SK-N-SH treated with all-trans-retinoic acid at 6 μM for 48 hours (cell line): Measurements from ENCODE around the gene SFR1.

ENCODE experiments used
- ATAC-seq: fragments of 200-7000 bp; cut with Tn5 transposase; 3 replicates; pipeline ENCODE4 v1.9.1; 2020; ENCODE audit warnings: mild to moderate bottlenecking, moderate library complexity
- ARNTL ChIP-seq: fragments of 450-650 bp; formaldehyde crosslinking; IDR thresholded peaks from 2 replicates; pipeline ENCODE4 v1.5.0; 2020; ENCODE audit warnings: low read depth, mild to moderate bottlenecking, moderate library complexity, borderline replicate concordance
- BACH2 ChIP-seq: fragments of 250-450 bp; sonication (Bioruptor Pico); IDR thresholded peaks from 2 replicates; pipeline ENCODE4 v1.9.0; 2021; ENCODE audit warnings: mild to moderate bottlenecking, borderline replicate concordance
- CSDC2 ChIP-seq: fragments of 250-450 bp; sonication (Bioruptor Pico); IDR thresholded peaks from 2 replicates; pipeline ENCODE4 v1.5.0; 2020; ENCODE audit warnings: mild to moderate bottlenecking, moderate library complexity
- CSRNP3 ChIP-seq: fragments of 250-450 bp; sonication (Bioruptor Pico); IDR thresholded peaks from 2 replicates; pipeline ENCODE4 v1.5.1; 2021; ENCODE audit warnings: mild to moderate bottlenecking, moderate library complexity
- ESRRG ChIP-seq: fragments of 250-450 bp; sonication (Bioruptor Pico); IDR thresholded peaks from 2 replicates; pipeline ENCODE4 v1.6.1; 2021; ENCODE audit warnings: mild to moderate bottlenecking
- GLIS3 ChIP-seq: fragments of 250-450 bp; sonication (Bioruptor Pico); IDR thresholded peaks from 2 replicates; pipeline ENCODE4 v1.5.0; 2020; ENCODE audit warnings: mild to moderate bottlenecking, moderate library complexity
- ISL1 ChIP-seq: fragments of 250-450 bp; sonication (Bioruptor Pico); IDR thresholded peaks from 2 replicates; pipeline ENCODE4 v2.1.2; 2022; ENCODE audit warnings: mild to moderate bottlenecking, moderate library complexity
- OSR1 ChIP-seq: fragments of 250-450 bp; sonication (Bioruptor Pico); IDR thresholded peaks from 2 replicates; pipeline ENCODE4 v1.8.0; 2022; ENCODE audit warnings: moderate library complexity, mild to moderate bottlenecking, inconsistent platforms
- PATZ1 ChIP-seq: fragments of 250-450 bp; sonication (Bioruptor Pico); IDR thresholded peaks from 2 replicates; pipeline ENCODE4 v1.8.0; 2020; ENCODE audit warnings: mild to moderate bottlenecking, moderate library complexity, borderline replicate concordance
- PPARA ChIP-seq: fragments of 250-450 bp; sonication (Bioruptor Pico); IDR thresholded peaks from 2 replicates; pipeline ENCODE4 v1.5.0; 2020; ENCODE audit warnings: mild to moderate bottlenecking, borderline replicate concordance
- RARB ChIP-seq: fragments of 250-450 bp; sonication (Bioruptor Pico); IDR thresholded peaks from 2 replicates; pipeline ENCODE4 v1.8.0; 2021; ENCODE audit warnings: mild to moderate bottlenecking, moderate library complexity
- TCF4 ChIP-seq: fragments of 250-450 bp; sonication (Bioruptor Pico); IDR thresholded peaks from 2 replicates; pipeline ENCODE4 v1.8.0; 2021; ENCODE audit warnings: mild to moderate bottlenecking, moderate library complexity, borderline replicate concordance
- TOX ChIP-seq: fragments of 250-450 bp; sonication (Bioruptor Pico); IDR thresholded peaks from 2 replicates; pipeline ENCODE4 v1.8.0; 2021; ENCODE audit warnings: mild to moderate bottlenecking, moderate library complexity, borderline replicate concordance
- TSHZ2 ChIP-seq: fragments of 250-450 bp; sonication (Bioruptor Pico); IDR thresholded peaks from 2 replicates; pipeline ENCODE4 v1.5.0; 2020; ENCODE audit warnings: mild to moderate bottlenecking, moderate library complexity
- ZC3H10 ChIP-seq: fragments of 250-450 bp; sonication (Bioruptor Pico); IDR thresholded peaks from 2 replicates; pipeline ENCODE4 v1.5.1; 2021; ENCODE audit warnings: mild to moderate bottlenecking, moderate library complexity
- ZFP3 ChIP-seq: fragments of 250-450 bp; sonication (Bioruptor Pico); IDR thresholded peaks from 2 replicates; pipeline ENCODE4 v1.5.0; 2020; ENCODE audit warnings: mild to moderate bottlenecking, moderate library complexity
- ZFP30 ChIP-seq: fragments of 450-650 bp; formaldehyde crosslinking; IDR thresholded peaks from 2 replicates; pipeline ENCODE4 v1.5.0; 2022; ENCODE audit warnings: mild to moderate bottlenecking, moderate library complexity
- ZNF8 ChIP-seq: fragments of 450-650 bp; formaldehyde crosslinking; IDR thresholded peaks from 2 replicates; pipeline ENCODE4 v1.5.0; 2020; ENCODE audit warnings: mild to moderate bottlenecking, moderate library complexity
- TF ChIP-seq, protein P1 (sequence below): fragments of 250-450 bp; sonication (Bioruptor Pico); IDR thresholded peaks from 2 replicates; pipeline ENCODE4 v1.8.0; 2021; ENCODE audit warnings: low read depth, mild to moderate bottlenecking, moderate library complexity, borderline replicate concordance
- TF ChIP-seq, protein P2 (sequence below): fragments of 250-450 bp; sonication (Bioruptor Pico); IDR thresholded peaks from 2 replicates; pipeline ENCODE4 v1.5.1; 2020; ENCODE audit warnings: low read depth, mild to moderate bottlenecking, moderate library complexity

SFR1 gene

GRCh38 chr10:104080762-104081161 lies 41.2 kb upstream of the SFR1 start (continued):
- TF ChIP-seq CSRNP3 (CRISPR knock-in tag) = no peak
- no peak for TF ChIP-seq BACH2 (CRISPR knock-in tag)
- TF ChIP-seq ZNF8 (CRISPR knock-in tag) = no peak

DNA sequence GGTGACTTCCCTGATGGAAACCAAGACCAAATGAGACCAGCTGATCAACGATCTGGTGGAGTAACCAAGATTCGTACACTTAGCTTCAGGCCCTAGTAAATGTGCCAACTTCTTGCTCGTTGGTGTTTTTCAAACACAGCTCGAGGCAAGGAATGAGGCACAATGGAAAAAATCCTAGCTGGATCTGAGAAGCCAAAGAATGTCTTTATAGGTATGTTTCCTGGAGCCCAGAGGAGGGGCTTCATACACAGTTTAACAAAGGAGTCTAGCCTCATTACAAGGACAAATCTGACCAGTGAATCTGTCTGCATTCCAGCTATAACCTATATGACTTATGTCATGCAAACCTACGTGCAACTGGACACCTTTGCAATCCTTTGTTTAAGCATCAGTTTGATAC lies 40.0 kb upstream of the SFR1 start:
- no peak for ATAC-seq
- TF ChIP-seq TOX (no peak), ESRRG (no peak), TCF4 (CRISPR knock-in tag) (no peak), ZFP3 (CRISPR knock-in tag) (no peak), CSDC2 (CRISPR knock-in tag) (no peak), PATZ1 (CRISPR knock-in tag) (no peak), BACH2 (CRISPR knock-in tag) (no peak), ZNF8 (CRISPR knock-in tag) (no peak), ZC3H10 (CRISPR knock-in tag) (no peak), ZFP30 (CRISPR knock-in tag) (no peak), OSR1 (CRISPR knock-in tag) (no peak), GLIS3 (CRISPR knock-in tag) (no peak), TSHZ2 (no peak), RARB (CRISPR knock-in tag) (no peak), ISL1 (CRISPR knock-in tag) (no peak), CSRNP3 (CRISPR knock-in tag) (no peak), ARNTL (CRISPR knock-in tag) (no peak), PPARA (no peak)
- TF ChIP-seq, protein P1, sequence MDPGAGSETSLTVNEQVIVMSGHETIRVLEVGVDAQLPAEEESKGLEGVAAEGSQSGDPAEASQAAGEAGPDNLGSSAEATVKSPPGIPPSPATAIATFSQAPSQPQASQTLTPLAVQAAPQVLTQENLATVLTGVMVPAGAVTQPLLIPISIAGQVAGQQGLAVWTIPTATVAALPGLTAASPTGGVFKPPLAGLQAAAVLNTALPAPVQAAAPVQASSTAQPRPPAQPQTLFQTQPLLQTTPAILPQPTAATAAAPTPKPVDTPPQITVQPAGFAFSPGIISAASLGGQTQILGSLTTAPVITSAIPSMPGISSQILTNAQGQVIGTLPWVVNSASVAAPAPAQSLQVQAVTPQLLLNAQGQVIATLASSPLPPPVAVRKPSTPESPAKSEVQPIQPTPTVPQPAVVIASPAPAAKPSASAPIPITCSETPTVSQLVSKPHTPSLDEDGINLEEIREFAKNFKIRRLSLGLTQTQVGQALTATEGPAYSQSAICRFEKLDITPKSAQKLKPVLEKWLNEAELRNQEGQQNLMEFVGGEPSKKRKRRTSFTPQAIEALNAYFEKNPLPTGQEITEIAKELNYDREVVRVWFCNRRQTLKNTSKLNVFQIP (CRISPR knock-in tag) = no peak
- TF ChIP-seq, protein P2, sequence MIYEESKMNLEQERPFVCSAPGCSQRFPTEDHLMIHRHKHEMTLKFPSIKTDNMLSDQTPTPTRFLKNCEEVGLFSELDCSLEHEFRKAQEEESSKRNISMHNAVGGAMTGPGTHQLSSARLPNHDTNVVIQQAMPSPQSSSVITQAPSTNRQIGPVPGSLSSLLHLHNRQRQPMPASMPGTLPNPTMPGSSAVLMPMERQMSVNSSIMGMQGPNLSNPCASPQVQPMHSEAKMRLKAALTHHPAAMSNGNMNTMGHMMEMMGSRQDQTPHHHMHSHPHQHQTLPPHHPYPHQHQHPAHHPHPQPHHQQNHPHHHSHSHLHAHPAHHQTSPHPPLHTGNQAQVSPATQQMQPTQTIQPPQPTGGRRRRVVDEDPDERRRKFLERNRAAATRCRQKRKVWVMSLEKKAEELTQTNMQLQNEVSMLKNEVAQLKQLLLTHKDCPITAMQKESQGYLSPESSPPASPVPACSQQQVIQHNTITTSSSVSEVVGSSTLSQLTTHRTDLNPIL (CRISPR knock-in tag) = no peak

- TF ChIP-seq PPARA = no peak
- TF ChIP-seq GLIS3 (CRISPR knock-in tag) = no peak
- TF ChIP-seq, protein P2 (CRISPR knock-in tag) = no peak
- ATAC-seq = no peak
Measured at GRCh38 chr10:104084482-104085142, 37.4 kb upstream of the SFR1 start.
